Measurements from ENCODE around the gene GALE.
A peak's percentile ranks its signal among the peaks of the same experiment; 100 is the strongest.
"Not testable (repeated sequence)": the region's sequence is repeated elsewhere in the genome, so short reads cannot be mapped to it uniquely, and the experiment has no call there.

GALE gene

GRCh38 chr1:23804183-23804835 lies 3.8 kb upstream of the GALE start:
- no peaks in the 10 kb centered on the region for H3K27me3 ChIP-seq (replicated peaks)
- no peak overlapping the region for H3K27ac ChIP-seq
- no peak overlapping the region for H3K4me3 ChIP-seq (ENCODE audit: low read depth, low read length)
- peak; percentile 52 for TF ChIP-seq CTCF (IDR thresholded peaks at IDR 0.05; ENCODE audit: low read depth, low read length, missing control alignments)
- no peak for DNase-seq
- no peaks in the 10 kb centered on the region for H3K36me3 ChIP-seq (replicated peaks)
- in situ Hi-C loops (cut with HindIII; ENCODE audit: low pct_ligation_motif_present, low sequenced_read_pairs), result no loop called here

DNA sequence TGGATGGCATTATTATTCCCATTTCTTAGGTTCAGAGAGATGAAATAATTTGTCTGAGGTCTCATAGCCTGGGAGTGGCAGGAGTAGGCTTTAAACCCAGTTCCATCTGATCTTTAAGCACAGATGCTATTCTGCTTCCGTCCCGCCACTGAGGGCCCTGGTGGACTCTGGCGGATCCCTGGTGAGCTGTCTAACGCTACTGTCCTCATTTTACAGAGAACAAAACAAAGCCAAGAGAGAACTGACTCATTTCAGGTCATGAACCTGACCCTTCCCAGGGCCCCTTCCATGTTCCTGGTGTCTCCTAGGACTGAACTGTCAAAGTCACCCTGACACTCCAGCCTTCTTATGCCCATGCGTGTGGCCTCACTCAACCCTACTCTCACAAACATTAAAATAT lies 3.1 kb upstream of the GALE start:
- no peak overlapping the region for H3K27ac ChIP-seq
- TF ChIP-seq CTCF (IDR thresholded peaks at IDR 0.05; ENCODE audit: low read depth, low read length, missing control alignments), result no peak
- peaks cover 3% of the 10 kb centered on the region for H3K36me3 ChIP-seq (replicated peaks)
- DNase-seq, result no peak
- no peaks in the 10 kb centered on the region for H3K27me3 ChIP-seq (replicated peaks)
- no peak overlapping the region for H3K4me3 ChIP-seq (ENCODE audit: low read depth, low read length)
- in situ Hi-C loops (cut with HindIII; ENCODE audit: low pct_ligation_motif_present, low sequenced_read_pairs), result no loop called here

- H3K36me3 ChIP-seq (replicated peaks); H3K27ac ChIP-seq; DNase-seq; H3K4me3 ChIP-seq (ENCODE audit: low read depth, low read length); in situ Hi-C loops (cut with HindIII; ENCODE audit: low pct_ligation_motif_present, low sequenced_read_pairs); H3K27me3 ChIP-seq (replicated peaks): not testable (repeated sequence)
Measured at GRCh38 chr1:23802809-23803342, 2.3 kb upstream of the GALE start.

GRCh38 chr1:23801876-23802275 lies 1.3 kb upstream of the GALE start:
- Histone ChIP-seq H3K27ac (no peak overlapping the region), H3K4me3 (ENCODE audit: low read depth, low read length) (no peak overlapping the region), H3K27me3 (replicated peaks) (no peaks in the 10 kb centered on the region), H3K36me3 (replicated peaks) (peaks cover 16% of the 10 kb centered on the region)
- TF ChIP-seq CTCF (IDR thresholded peaks at IDR 0.05; ENCODE audit: low read depth, low read length, missing control alignments), result no peak
- in situ Hi-C loops (cut with HindIII; ENCODE audit: low pct_ligation_motif_present, low sequenced_read_pairs), result no loop called here
- no peak for DNase-seq

- H3K36me3 ChIP-seq (replicated peaks), result peaks cover 21% of the 10 kb centered on the region
- H3K4me3 ChIP-seq (ENCODE audit: low read depth, low read length), result peak overlapping the region; percentile 86
- H3K27ac ChIP-seq, result no peak overlapping the region
- no peaks in the 10 kb centered on the region for H3K27me3 ChIP-seq (replicated peaks)
- in situ Hi-C loops (cut with HindIII; ENCODE audit: low pct_ligation_motif_present, low sequenced_read_pairs), result no loop called here
- no peak for TF ChIP-seq CTCF (IDR thresholded peaks at IDR 0.05; ENCODE audit: low read depth, low read length, missing control alignments)
- no peak for DNase-seq
Measured at GRCh38 chr1:23801338-23801748, 789 bp upstream of the GALE start.

DNA sequence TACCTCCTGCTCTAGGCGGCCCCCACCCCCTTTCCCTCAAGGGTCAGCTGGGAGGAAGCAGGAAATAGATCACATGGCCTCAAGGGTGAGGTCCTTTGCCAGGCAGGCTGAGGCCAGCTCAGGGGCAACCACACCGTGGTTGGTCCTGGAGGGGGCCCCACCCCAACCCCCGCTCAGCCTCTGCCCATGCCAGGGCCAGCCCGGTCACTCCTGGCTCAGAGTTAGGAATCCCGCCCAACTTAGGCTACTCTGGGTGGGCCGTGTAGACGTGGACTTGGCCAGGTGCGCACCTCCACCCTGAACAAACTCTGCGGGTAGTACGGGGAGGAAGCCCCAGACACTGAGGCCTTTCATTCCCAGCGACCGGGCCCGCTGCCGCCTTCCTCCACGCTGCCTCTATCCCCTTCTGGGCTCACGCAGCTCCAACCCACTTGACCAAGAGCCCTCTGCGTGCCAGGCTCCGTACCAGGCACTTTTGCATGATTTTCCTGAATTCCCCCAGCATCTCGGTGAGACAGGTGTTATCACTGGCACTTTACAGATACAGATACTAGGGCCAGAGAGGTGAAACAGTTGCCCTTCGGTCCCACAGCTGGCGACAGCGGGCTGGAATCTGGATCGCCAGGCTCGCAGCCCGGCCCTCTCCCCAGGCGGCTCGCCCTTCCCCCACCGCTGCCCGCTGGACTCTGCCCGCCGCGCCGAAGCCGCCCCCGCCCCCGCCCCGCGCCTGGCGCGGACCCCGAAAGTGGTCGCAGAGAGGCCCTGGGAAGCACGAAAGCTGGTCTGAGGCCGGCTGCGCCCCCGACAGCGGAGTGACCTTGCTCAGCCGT lies 769 bp downstream of the GALE start:
- H3K36me3 ChIP-seq (replicated peaks), result peaks cover 29% of the 10 kb centered on the region
- TF ChIP-seq CTCF (IDR thresholded peaks at IDR 0.05; ENCODE audit: low read depth, low read length, missing control alignments), result no peak
- H3K27me3 ChIP-seq (replicated peaks), result no peaks in the 10 kb centered on the region
- peak overlapping the region; percentile 51 for H3K27ac ChIP-seq
- no peak for DNase-seq
- peak overlapping the region; percentile 86 for H3K4me3 ChIP-seq (ENCODE audit: low read depth, low read length)
- in situ Hi-C loops (cut with HindIII; ENCODE audit: low pct_ligation_motif_present, low sequenced_read_pairs), result no loop called here
